GM13977 (cell line): ENCODE results near the gene INKA1.
"Not testable (repeated sequence)": the region's sequence is repeated elsewhere in the genome, so short reads cannot be mapped to it uniquely, and the experiment has no call there.

ENCODE experiments used
- DNase-seq: peaks from one replicate; pipeline ENCODE4 v3.0.0; 2012; ENCODE audit warnings: low spot score
- CTCF ChIP-seq: IDR thresholded peaks from 2 replicates; pipeline ENCODE4 v1.5.1; 2012; ENCODE audit warnings: mild to moderate bottlenecking, control low read depth; ENCODE audit not compliant: insufficient read depth; ENCODE audit errors: extremely low read depth, missing control alignments
- in situ Hi-C: fragments of 300-500 bp; cut with MboI; formaldehyde crosslinking; loops from one replicate; pipeline ENCODE4 v1.12.0; 2022; ENCODE audit warnings: low sequenced_read_pairs, low pct_unique_long_range_greater_than_20kb, mixed read lengths, inconsistent platforms; ENCODE audit not compliant: unreplicated experiment

Gene INKA1

DNA sequence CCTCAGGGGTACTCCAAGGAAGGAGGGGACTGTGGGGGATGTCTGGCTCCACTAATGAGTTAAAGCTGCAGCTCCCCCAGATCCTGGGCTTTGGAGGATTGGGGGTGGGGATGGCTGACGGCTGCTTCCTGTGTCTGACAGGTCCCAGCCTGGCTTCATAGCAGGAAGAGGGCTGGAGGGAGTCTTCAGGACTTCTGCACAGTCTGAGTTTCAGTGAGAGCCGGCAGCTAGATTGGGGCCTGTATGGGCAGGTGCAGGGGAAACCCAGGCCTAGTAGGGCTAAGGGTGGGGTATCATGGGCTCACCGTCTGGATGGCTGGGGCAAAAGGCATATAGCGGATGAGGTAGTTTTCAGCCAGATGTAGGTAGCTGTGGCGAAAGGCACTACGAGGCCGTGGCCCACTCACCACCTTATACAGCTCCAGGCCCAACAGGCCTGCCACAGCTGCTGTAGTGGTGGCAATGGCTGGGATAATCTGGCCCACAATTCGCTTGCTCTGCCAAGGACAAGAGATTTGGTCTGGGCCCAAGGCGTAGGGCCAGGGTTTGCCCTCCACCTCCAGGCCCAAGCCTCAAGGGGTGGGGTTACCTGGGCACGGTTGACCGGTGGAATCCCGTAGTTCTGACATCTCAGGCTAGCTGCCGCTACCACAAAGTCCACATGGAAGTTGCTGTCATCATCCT lies 4.5 kb downstream of the INKA1 start:
- in situ Hi-C loops: no loop called here
- TF ChIP-seq CTCF: no peak

GRCh38 chr3:49812916-49813496 lies 9.9 kb downstream of the INKA1 start:
- no peak for TF ChIP-seq CTCF
- DNase-seq: no peak
- in situ Hi-C loops: no loop called here

More for the DNA sequence above, 4.5 kb downstream of the INKA1 start:
- DNase-seq: no peak

DNA sequence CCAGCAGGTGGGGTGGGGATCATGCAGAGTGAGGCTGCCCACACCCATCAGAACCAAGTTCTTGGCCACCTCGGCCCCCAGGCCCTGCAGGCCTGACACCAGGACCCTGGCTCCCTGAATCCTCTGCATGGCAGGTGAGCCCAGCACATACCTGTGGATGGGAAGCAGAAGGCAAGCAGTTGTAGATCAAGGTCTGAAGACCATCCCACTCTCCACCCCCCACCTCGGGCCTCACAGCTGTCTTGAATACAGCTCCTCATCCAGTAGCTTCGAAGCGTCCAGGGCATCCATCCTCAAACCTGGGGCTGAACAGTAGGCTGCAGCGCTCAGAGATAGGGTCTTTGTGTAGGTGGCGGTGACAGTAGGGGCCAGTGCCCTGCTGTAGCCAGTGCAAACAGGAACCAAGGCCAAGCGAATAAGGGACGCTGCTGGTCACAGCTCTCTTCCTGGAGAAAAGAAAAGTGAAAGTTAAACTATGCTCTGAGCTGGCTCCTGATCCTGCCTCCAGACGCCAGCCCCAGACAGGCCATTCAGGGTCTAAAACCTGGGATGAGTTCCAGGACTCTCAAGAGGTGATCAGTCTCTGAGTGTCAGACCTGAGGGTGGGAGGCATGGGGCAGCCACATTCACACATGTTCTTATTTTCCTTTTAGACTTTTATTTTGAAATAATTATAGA lies 10.6 kb downstream of the INKA1 start, which contains the start of gene UBA7:
Gene UBA7 (minus strand): TSS at position 457 of the 678 bp plus-strand sequence. CDS start 166 bp downstream, at position 291.
- TF ChIP-seq CTCF: no peak
- peak; percentile 76 for DNase-seq
- in situ Hi-C loops: no loop called here

- in situ Hi-C loops, DNase-seq: not testable (repeated sequence)
Observed at GRCh38 chr3:49823131-49823530, 20.1 kb downstream of the INKA1 start.

GRCh38 chr3:49826016-49826415 lies 23.0 kb downstream of the INKA1 start:
- no peak for TF ChIP-seq CTCF
- DNase-seq: no peak
- in situ Hi-C loops: no loop called here

- TF ChIP-seq CTCF: no peak
- in situ Hi-C loops: no loop called here
Observed at GRCh38 chr3:49831341-49831740, 28.3 kb downstream of the INKA1 start.

More at GRCh38 chr3:49831341-49831740, 28.3 kb downstream of the INKA1 start:
- DNase-seq: no peak
